ENCODE measurements around the gene GPR87. TPM values are rescaled to one million over a fixed set of nuclear protein-coding genes. Genes with fewer than 3 reads are reported as not detected.

GPR87 gene
- total RNA-seq, 2 experiments from 2014 or later, result not detected

DNA sequence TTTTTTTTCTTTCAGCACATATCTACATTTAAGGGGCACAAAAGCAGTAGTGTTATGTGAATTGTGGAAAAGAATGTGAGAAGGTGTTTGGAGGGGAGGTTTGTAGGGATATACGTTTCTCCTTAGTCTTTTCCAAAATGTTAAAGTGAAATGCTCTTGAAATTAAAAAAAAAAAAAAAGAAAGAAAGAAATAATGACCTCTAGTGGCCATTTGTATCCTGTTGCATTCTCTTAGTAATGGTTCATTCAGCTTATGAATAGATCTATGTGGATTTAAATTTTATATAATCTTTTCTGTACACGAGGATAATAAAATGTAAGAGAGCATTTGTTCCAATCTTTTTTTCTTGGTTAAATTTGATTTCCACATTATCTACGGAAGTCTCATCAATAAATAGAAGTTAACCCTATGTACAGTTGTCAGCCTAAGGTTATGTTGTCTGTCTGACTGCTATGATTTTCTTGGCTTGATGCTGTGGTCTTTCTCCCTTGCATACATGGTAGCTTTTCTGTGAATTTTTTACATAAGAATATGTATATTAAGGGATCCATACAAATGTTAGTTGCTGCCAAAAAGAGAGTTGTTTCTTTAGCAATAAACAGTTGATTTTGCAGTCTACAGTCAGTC lies 11.1 kb upstream of the GPR87 start:
- DNase-seq (no peak), ATAC-seq (no peak)
- Mint-ChIP-seq H3K9me3 (no peaks in the 10 kb centered on the region), H3K36me3 (ENCODE audit: low read depth) (no peaks in the 10 kb centered on the region), H3K27ac (no peak overlapping the region), H3K27me3 (peaks cover 6% of the 10 kb centered on the region), H3K4me3 (no peak overlapping the region), H3K4me1 (ENCODE audit: low read depth) (peaks cover 6% of the 10 kb centered on the region)
- ChIA-PET CTCF (interaction anchor here (0.8 to 4.6 kb wide), 19 partner anchors 9 to 167 kb away, joined by 3 to 45 read pairs (median 5); partner anchors contain the start of gene GPR87), POLR2A (interaction anchor here (0.7 kb wide), 1 partner anchor 177 kb away, joined by 3 read pairs; no protein-coding TSS in a partner anchor)
- intact Hi-C loops (cut with micrococcal nuclease), result loop anchor here (5.0 kb wide), 1 partner anchor 35 kb away; no protein-coding TSS in a partner anchor
- peak; percentile 49 for TF ChIP-seq CTCF (IDR thresholded peaks at IDR 0.05)

DNA sequence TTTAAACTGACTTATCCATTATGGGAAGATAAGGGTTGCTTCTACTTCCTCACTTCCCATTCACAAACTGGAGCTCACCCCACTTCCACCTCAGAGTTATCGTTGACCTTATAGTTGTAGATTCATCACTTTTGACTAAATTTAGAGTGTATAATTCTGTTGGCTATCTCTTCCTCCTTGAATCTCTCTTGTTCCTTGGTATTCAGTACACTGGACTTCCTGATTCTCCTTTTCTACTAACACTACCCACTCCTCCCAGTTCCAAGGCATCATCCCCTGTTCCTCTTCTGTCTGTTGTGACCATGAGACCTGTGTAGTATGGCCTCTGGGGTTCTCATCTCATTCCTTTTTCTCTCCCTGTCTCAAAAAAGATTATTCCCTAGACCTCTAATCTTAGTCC lies 5.9 kb upstream of the GPR87 start:
- H3K9me3 Mint-ChIP-seq, result no peaks in the 10 kb centered on the region
- TF ChIP-seq CTCF (IDR thresholded peaks at IDR 0.05), result no peak
- intact Hi-C loops (cut with micrococcal nuclease), result no loop called here
- no peak overlapping the region for H3K4me3 Mint-ChIP-seq
- H3K4me1 Mint-ChIP-seq (ENCODE audit: low read depth), result peaks cover 11% of the 10 kb centered on the region
- DNase-seq, result no peak
- H3K27ac Mint-ChIP-seq, result no peak overlapping the region
- CTCF ChIA-PET, result interaction anchor here (2.2 kb wide), 1 partner anchor 94 kb away, joined by 8 read pairs; no protein-coding TSS in a partner anchor
- no peaks in the 10 kb centered on the region for H3K36me3 Mint-ChIP-seq (ENCODE audit: low read depth)
- POLR2A ChIA-PET, result interaction anchor here (0.6 kb wide), 1 partner anchor 17 kb away, joined by 3 read pairs; no protein-coding TSS in a partner anchor
- ATAC-seq, result no peak
- H3K27me3 Mint-ChIP-seq, result peaks cover 3% of the 10 kb centered on the region

GRCh38 chr3:151321526-151321925 lies 4.9 kb upstream of the GPR87 start:
- H3K27ac Mint-ChIP-seq, result no peak overlapping the region
- H3K4me1 Mint-ChIP-seq (ENCODE audit: low read depth), result peaks cover 15% of the 10 kb centered on the region
- H3K9me3 Mint-ChIP-seq, result no peaks in the 10 kb centered on the region
- intact Hi-C loops (cut with micrococcal nuclease), result no loop called here
- H3K4me3 Mint-ChIP-seq, result no peak overlapping the region
- CTCF ChIA-PET, result interaction anchor here (1.0 to 2.2 kb wide), 4 partner anchors 14 to 95 kb away, joined by 4 to 8 read pairs (median 4); no protein-coding TSS in a partner anchor
- no peak for DNase-seq
- ATAC-seq, result no peak
- TF ChIP-seq CTCF (IDR thresholded peaks at IDR 0.05), result no peak
- H3K36me3 Mint-ChIP-seq (ENCODE audit: low read depth), result no peaks in the 10 kb centered on the region
- POLR2A ChIA-PET, result interaction anchor here (0.6 to 0.7 kb wide), 2 partner anchors 16 to 279 kb away, joined by 3 to 5 read pairs; no protein-coding TSS in a partner anchor
- H3K27me3 Mint-ChIP-seq, result peaks cover 3% of the 10 kb centered on the region

GRCh38 chr3:151320131-151320530 lies 3.5 kb upstream of the GPR87 start:
- POLR2A ChIA-PET, result no interaction called here
- CTCF ChIA-PET, result interaction anchor here (1.6 to 1.7 kb wide), 2 partner anchors 13 to 93 kb away, joined by 4 to 5 read pairs; no protein-coding TSS in a partner anchor
- Mint-ChIP-seq H3K27me3 (no peaks in the 10 kb centered on the region), H3K9me3 (no peaks in the 10 kb centered on the region), H3K27ac (no peak overlapping the region), H3K4me3 (no peak overlapping the region), H3K36me3 (ENCODE audit: low read depth) (no peaks in the 10 kb centered on the region), H3K4me1 (ENCODE audit: low read depth) (peaks cover 22% of the 10 kb centered on the region)
- no peak for ATAC-seq
- no peak for DNase-seq
- no peak for TF ChIP-seq CTCF (IDR thresholded peaks at IDR 0.05)
- intact Hi-C loops (cut with micrococcal nuclease), result no loop called here

DNA sequence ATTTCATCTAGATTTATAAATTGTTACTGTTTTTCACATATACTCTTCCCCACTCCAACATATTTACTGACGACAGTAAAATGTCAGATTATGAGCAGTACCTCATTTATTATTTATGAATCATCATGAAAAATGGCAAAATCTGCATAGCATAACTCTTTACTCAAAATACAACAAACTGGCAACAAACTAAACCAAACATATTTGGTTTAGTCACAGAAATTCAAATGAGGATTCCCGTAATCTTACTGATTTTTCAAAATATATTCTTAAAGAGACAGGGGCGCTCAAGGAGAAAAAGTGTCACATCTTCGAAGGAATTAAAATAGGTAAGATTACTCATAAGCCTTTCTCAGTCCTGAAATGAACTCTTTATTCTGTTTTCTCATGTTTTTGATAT lies 3.0 kb upstream of the GPR87 start:
- no peak for ATAC-seq
- H3K36me3 Mint-ChIP-seq (ENCODE audit: low read depth), result no peaks in the 10 kb centered on the region
- no peaks in the 10 kb centered on the region for H3K27me3 Mint-ChIP-seq
- H3K4me1 Mint-ChIP-seq (ENCODE audit: low read depth), result peaks cover 22% of the 10 kb centered on the region
- intact Hi-C loops (cut with micrococcal nuclease), result no loop called here
- H3K27ac Mint-ChIP-seq, result no peak overlapping the region
- H3K4me3 Mint-ChIP-seq, result no peak overlapping the region
- ChIA-PET POLR2A (no interaction called here), CTCF (interaction anchor here (1.2 kb wide), 1 partner anchor 8 kb away, joined by 4 read pairs; no protein-coding TSS in a partner anchor)
- no peak for TF ChIP-seq CTCF (IDR thresholded peaks at IDR 0.05)
- no peaks in the 10 kb centered on the region for H3K9me3 Mint-ChIP-seq
- DNase-seq, result no peak

All from activated CD8-positive, alpha-beta T cell treated with anti-CD3 and anti-CD28 coated beads for 36 hours (primary cell).